PC-3 (cell line): Measurements from ENCODE around the gene FRMD5.

Source experiments
- CTCF ChIP-seq: fragments of 300-600 bp; sonication (generic); conservative IDR thresholded peaks from 2 replicates; pipeline ENCODE4 v1.5.1; 2017; ENCODE audit warnings: antibody characterized with exemption, low read depth, mild to moderate bottlenecking, low read length
- EZH2 ChIP-seq: fragments of 300-600 bp; sonication (generic); IDR thresholded peaks from one replicate; pipeline ENCODE4 v1.6.1; 2017; ENCODE audit warnings: antibody characterized with exemption, mild to moderate bottlenecking, low read length; ENCODE audit not compliant: unreplicated experiment

DNA sequence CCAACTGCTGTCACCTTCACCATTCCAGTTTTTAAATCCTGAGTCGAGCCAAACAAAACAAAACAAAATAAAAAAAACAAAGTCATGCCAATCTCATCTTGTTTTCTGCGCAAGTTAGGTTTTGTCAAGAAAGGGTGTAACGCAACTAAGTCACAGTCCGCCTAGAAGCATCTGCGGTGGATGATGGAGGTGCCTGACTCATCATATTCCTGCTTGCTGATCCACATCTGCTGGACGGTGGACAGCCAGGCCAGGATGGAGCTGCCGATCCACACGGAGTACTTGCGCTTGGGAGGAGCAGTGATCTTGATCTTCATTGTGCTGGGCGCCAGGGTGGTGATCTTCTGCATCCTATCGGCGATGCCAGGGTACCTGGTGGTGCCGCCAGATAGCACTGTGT, 206.2 kb downstream of the FRMD5 start:
- no peak for TF ChIP-seq CTCF
- TF ChIP-seq EZH2 = no peak
